ENCODE data around the gene EHMT1.

- TF ChIP-seq EZH2 (optimal IDR thresholded peaks at IDR 0.05; ENCODE audit: low read depth, low read length) (no peak), CTCF (IDR thresholded peaks at IDR 0.05; ENCODE audit: low read length) (no peak), EZH2phosphoT487 (IDR thresholded peaks at IDR 0.05; ENCODE audit: low read length) (no peak)
These were observed 35.5 kb upstream of the EHMT1 start for GRCh38 chr9:137583347-137583746.

Data from MM.1S (cell line).